ENCODE data around the gene CEBPG. TPM values are rescaled to one million over a fixed set of nuclear protein-coding genes. Genes with fewer than 3 reads are reported as not detected.

The CEBPG gene
- polyA plus RNA-seq, 1 donor from 2014 or later, result 67.5 TPM

GRCh38 chr19:33419788-33420130 is 46.2 kb downstream of the CEBPG start:
- no peaks in the 10 kb centered on the region for H3K9me3 ChIP-seq (ENCODE audit: low read length)
- no peak overlapping the region for H3K4me3 ChIP-seq (ENCODE audit: low read length)
- no peak overlapping the region for H3K4me2 ChIP-seq (ENCODE audit: low read length)
- TF ChIP-seq SMC3 (conservative IDR thresholded peaks at IDR 0.05; ENCODE audit: poor library complexity) (no peak), EZH2 (IDR thresholded peaks at IDR 0.05; ENCODE audit: borderline replicate concordance, insufficient read depth, low read length, poor library complexity, severe bottlenecking) (no peak), RAD21 (conservative IDR thresholded peaks at IDR 0.05) (no peak), EP300 (conservative IDR thresholded peaks at IDR 0.05; ENCODE audit: poor library complexity, severe bottlenecking) (no peak), MXI1 (conservative IDR thresholded peaks at IDR 0.05; ENCODE audit: poor library complexity, severe bottlenecking) (no peak), TAF1 (IDR thresholded peaks at IDR 0.05; ENCODE audit: low read depth) (no peak), POLR2AphosphoS5 (IDR thresholded peaks at IDR 0.05) (no peak)
- TF ChIP-seq, protein P1, sequence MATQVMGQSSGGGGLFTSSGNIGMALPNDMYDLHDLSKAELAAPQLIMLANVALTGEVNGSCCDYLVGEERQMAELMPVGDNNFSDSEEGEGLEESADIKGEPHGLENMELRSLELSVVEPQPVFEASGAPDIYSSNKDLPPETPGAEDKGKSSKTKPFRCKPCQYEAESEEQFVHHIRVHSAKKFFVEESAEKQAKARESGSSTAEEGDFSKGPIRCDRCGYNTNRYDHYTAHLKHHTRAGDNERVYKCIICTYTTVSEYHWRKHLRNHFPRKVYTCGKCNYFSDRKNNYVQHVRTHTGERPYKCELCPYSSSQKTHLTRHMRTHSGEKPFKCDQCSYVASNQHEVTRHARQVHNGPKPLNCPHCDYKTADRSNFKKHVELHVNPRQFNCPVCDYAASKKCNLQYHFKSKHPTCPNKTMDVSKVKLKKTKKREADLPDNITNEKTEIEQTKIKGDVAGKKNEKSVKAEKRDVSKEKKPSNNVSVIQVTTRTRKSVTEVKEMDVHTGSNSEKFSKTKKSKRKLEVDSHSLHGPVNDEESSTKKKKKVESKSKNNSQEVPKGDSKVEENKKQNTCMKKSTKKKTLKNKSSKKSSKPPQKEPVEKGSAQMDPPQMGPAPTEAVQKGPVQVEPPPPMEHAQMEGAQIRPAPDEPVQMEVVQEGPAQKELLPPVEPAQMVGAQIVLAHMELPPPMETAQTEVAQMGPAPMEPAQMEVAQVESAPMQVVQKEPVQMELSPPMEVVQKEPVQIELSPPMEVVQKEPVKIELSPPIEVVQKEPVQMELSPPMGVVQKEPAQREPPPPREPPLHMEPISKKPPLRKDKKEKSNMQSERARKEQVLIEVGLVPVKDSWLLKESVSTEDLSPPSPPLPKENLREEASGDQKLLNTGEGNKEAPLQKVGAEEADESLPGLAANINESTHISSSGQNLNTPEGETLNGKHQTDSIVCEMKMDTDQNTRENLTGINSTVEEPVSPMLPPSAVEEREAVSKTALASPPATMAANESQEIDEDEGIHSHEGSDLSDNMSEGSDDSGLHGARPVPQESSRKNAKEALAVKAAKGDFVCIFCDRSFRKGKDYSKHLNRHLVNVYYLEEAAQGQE (IDR thresholded peaks at IDR 0.05; ENCODE audit: borderline replicate concordance), result no peak
- TF ChIP-seq, protein P2, sequence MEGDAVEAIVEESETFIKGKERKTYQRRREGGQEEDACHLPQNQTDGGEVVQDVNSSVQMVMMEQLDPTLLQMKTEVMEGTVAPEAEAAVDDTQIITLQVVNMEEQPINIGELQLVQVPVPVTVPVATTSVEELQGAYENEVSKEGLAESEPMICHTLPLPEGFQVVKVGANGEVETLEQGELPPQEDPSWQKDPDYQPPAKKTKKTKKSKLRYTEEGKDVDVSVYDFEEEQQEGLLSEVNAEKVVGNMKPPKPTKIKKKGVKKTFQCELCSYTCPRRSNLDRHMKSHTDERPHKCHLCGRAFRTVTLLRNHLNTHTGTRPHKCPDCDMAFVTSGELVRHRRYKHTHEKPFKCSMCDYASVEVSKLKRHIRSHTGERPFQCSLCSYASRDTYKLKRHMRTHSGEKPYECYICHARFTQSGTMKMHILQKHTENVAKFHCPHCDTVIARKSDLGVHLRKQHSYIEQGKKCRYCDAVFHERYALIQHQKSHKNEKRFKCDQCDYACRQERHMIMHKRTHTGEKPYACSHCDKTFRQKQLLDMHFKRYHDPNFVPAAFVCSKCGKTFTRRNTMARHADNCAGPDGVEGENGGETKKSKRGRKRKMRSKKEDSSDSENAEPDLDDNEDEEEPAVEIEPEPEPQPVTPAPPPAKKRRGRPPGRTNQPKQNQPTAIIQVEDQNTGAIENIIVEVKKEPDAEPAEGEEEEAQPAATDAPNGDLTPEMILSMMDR (IDR thresholded peaks at IDR 0.05; ENCODE audit: poor library complexity, severe bottlenecking), result no peak
- no peaks in the 10 kb centered on the region for H3K79me2 ChIP-seq (replicated peaks; ENCODE audit: insufficient read depth, low read length)
- H3K36me3 ChIP-seq (ENCODE audit: insufficient read depth, low read length), result no peaks in the 10 kb centered on the region
- H3F3A ChIP-seq (ENCODE audit: insufficient read depth, low read length, poor library complexity, severe bottlenecking), result no peaks in the 10 kb centered on the region
- H3K27ac ChIP-seq (ENCODE audit: low read length), result no peak overlapping the region
- no peak overlapping the region for H3K9ac ChIP-seq (ENCODE audit: low read length)
- H4K20me1 ChIP-seq (ENCODE audit: insufficient read depth), result no peaks in the 10 kb centered on the region
- no peak overlapping the region for H2AFZ ChIP-seq (ENCODE audit: low read depth, low read length)
- no peaks in the 10 kb centered on the region for H3K9me2 ChIP-seq (ENCODE audit: insufficient read depth, low read length)
- H3K27me3 ChIP-seq (ENCODE audit: insufficient read depth, low read depth, low read length), result no peaks in the 10 kb centered on the region

DNA sequence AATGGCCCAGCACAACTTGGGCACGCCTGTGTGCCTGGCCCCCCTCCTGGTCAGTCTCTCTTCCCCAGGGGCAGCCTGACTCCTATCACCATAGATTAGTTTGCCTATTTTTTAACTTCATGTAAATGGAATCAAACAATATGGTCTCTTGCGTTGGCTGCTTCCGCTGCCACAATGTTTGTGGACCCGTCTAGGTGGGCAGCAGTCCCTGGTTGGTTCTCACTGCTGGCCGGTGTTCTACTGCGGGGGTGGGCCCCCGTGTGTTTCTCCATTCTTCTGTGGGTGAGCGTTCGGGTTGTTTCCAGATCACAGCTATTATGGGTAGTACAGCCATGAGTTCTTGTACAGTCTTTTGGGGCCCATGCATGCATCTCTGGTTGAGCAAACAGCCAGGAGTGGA is 47.3 kb downstream of the CEBPG start:
- Histone ChIP-seq H3K9me2 (ENCODE audit: insufficient read depth, low read length) (no peaks in the 10 kb centered on the region), H3K27ac (ENCODE audit: low read length) (no peak overlapping the region), H3F3A (ENCODE audit: insufficient read depth, low read length, poor library complexity, severe bottlenecking) (no peaks in the 10 kb centered on the region), H3K4me3 (ENCODE audit: low read length) (no peak overlapping the region), H3K27me3 (ENCODE audit: insufficient read depth, low read depth, low read length) (no peaks in the 10 kb centered on the region), H3K9ac (ENCODE audit: low read length) (no peak overlapping the region), H2AFZ (ENCODE audit: low read depth, low read length) (no peak overlapping the region), H3K4me2 (ENCODE audit: low read length) (no peak overlapping the region), H3K36me3 (ENCODE audit: insufficient read depth, low read length) (no peaks in the 10 kb centered on the region), H4K20me1 (ENCODE audit: insufficient read depth) (no peaks in the 10 kb centered on the region), H3K79me2 (replicated peaks; ENCODE audit: insufficient read depth, low read length) (no peaks in the 10 kb centered on the region), H3K9me3 (ENCODE audit: low read length) (no peaks in the 10 kb centered on the region)
- TF ChIP-seq, protein P1 (IDR thresholded peaks at IDR 0.05; ENCODE audit: borderline replicate concordance), result no peak
